ENCODE results near the gene HDAC4. TPM values are rescaled to one million over a fixed set of nuclear protein-coding genes. Genes with fewer than 3 reads are reported as not detected.

HDAC4 gene
- total RNA-seq, 6 experiments from 2014 or later = 7.4 to 13.0 (median 9.5) TPM

GRCh38 chr2:239286901-239287300, 113.9 kb downstream of the HDAC4 start:
- Mint-ChIP-seq H3K27me3 (ENCODE audit: insufficient read depth) (peaks cover 4% of the 10 kb centered on the region; the same call in 1 of the 2 replicates), H3K27ac (no peak overlapping the region), H3K4me1 (ENCODE audit: low read depth) (peaks cover 28% of the 10 kb centered on the region; the same call in 1 of the 2 replicates), H3K9me3 (no peaks in the 10 kb centered on the region), H3K36me3 (ENCODE audit: low read depth) (no peaks in the 10 kb centered on the region), H3K4me3 (no peak overlapping the region)
- no peak for TF ChIP-seq CTCF (IDR thresholded peaks at IDR 0.05)
- no peak for DNase-seq

- Mint-ChIP-seq H3K36me3 (ENCODE audit: low read depth) (no peaks in the 10 kb centered on the region), H3K27ac (no peak overlapping the region), H3K4me1 (ENCODE audit: low read depth) (peaks cover 28% of the 10 kb centered on the region; the same call in 1 of the 2 replicates)
Measured at GRCh38 chr2:239285932-239286230, 114.9 kb downstream of the HDAC4 start.

GRCh38 chr2:239285071-239285931, 115.5 kb downstream of the HDAC4 start:
- peaks cover 28% of the 10 kb centered on the region; the same call in 1 of the 2 replicates for H3K4me1 Mint-ChIP-seq (ENCODE audit: low read depth)
- no peak for DNase-seq
- no peak for TF ChIP-seq CTCF (IDR thresholded peaks at IDR 0.05)
- no peak overlapping the region for H3K4me3 Mint-ChIP-seq
- no peaks in the 10 kb centered on the region for H3K9me3 Mint-ChIP-seq
- H3K27ac Mint-ChIP-seq = no peak overlapping the region
- no peaks in the 10 kb centered on the region for H3K27me3 Mint-ChIP-seq (ENCODE audit: insufficient read depth)
- no peaks in the 10 kb centered on the region for H3K36me3 Mint-ChIP-seq (ENCODE audit: low read depth)

More at GRCh38 chr2:239285932-239286230, 114.9 kb downstream of the HDAC4 start:
- no peak for DNase-seq
- no peaks in the 10 kb centered on the region for H3K9me3 Mint-ChIP-seq
- no peak for TF ChIP-seq CTCF (IDR thresholded peaks at IDR 0.05)
- no peak overlapping the region for H3K4me3 Mint-ChIP-seq
- H3K27me3 Mint-ChIP-seq (ENCODE audit: insufficient read depth) = peaks cover 3% of the 10 kb centered on the region; the same call in 1 of the 2 replicates

GRCh38 chr2:239283961-239284795, 116.6 kb downstream of the HDAC4 start:
- Mint-ChIP-seq H3K27me3 (ENCODE audit: insufficient read depth) (no peaks in the 10 kb centered on the region), H3K9me3 (no peaks in the 10 kb centered on the region), H3K27ac (no peak overlapping the region), H3K4me1 (ENCODE audit: low read depth) (peaks cover 21% of the 10 kb centered on the region; the same call in 1 of the 2 replicates), H3K36me3 (ENCODE audit: low read depth) (no peaks in the 10 kb centered on the region), H3K4me3 (no peak overlapping the region)
- TF ChIP-seq CTCF (IDR thresholded peaks at IDR 0.05) = no peak
- no peak for DNase-seq

GRCh38 chr2:239283288-239283945, 117.4 kb downstream of the HDAC4 start:
- Mint-ChIP-seq H3K9me3 (no peaks in the 10 kb centered on the region), H3K36me3 (ENCODE audit: low read depth) (no peaks in the 10 kb centered on the region), H3K27ac (no peak overlapping the region), H3K4me3 (no peak overlapping the region), H3K4me1 (ENCODE audit: low read depth) (peaks cover 13% of the 10 kb centered on the region; the same call in 1 of the 2 replicates), H3K27me3 (ENCODE audit: insufficient read depth) (no peaks in the 10 kb centered on the region)
- DNase-seq = no peak
- TF ChIP-seq CTCF (IDR thresholded peaks at IDR 0.05) = no peak
